HG03064 (cell line): ENCODE results near the gene SETX.
A peak's percentile ranks its signal among the peaks of the same experiment; 100 is the strongest.

Experiments used
- ATAC-seq: cut with Tn5 transposase; IDR thresholded peaks from one replicate; pipeline ENCODE4 v1.9.1; 2021; ENCODE audit warnings: low read depth; ENCODE audit not compliant: unreplicated experiment

The SETX gene

DNA sequence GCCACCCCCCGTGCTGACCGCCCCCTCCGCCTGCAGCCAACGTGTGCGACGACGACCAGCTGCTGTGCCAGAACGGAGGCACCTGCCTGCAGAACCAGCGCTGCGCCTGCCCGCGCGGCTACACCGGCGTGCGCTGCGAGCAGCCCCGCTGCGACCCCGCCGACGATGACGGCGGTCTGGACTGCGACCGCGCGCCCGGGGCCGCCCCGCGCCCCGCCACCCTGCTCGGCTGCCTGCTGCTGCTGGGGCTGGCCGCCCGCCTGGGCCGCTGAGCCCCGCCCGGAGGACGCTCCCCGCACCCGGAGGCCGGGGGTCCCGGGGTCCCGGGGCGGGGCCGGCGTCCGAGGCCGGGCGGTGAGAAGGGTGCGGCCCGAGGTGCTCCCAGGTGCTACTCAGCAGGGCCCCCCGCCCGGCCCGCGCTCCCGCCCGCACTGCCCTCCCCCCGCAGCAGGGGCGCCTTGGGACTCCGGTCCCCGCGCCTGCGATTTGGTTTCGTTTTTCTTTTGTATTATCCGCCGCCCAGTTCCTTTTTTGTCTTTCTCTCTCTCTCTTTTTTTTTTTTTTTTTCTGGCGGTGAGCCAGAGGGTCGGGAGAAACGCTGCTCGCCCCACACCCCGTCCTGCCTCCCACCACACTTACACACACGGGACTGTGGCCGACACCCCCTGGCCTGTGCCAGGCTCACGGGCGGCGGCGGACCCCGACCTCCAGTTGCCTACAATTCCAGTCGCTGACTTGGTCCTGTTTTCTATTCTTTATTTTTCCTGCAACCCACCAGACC, 112.8 kb downstream of the SETX start:
- ATAC-seq, result no peak

DNA sequence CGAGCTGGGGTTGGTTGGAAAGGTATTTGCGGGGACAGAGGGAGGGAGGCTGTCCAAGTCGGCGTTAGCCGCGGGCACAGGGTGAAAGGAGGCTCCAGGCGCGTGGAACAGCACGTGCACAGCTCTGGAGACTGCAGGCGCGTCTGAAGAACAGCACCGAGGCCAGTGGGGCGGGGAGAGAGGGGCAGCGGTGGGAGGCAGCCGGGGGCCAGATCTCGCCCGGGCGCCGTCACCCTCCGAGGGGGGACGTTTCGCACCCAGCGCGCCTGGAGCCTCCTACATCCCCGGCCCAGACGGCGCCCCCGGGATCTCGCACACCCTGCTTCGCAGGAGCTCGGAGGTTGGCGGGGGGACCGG, 113.3 kb downstream of the SETX start:
- peak; percentile 13 for ATAC-seq

- ATAC-seq, result peak; percentile 70
Measured at GRCh38 chr9:132240841-132241482, 113.8 kb downstream of the SETX start.

- no peak for ATAC-seq
Measured at GRCh38 chr9:132239999-132240840, 114.6 kb downstream of the SETX start.

DNA sequence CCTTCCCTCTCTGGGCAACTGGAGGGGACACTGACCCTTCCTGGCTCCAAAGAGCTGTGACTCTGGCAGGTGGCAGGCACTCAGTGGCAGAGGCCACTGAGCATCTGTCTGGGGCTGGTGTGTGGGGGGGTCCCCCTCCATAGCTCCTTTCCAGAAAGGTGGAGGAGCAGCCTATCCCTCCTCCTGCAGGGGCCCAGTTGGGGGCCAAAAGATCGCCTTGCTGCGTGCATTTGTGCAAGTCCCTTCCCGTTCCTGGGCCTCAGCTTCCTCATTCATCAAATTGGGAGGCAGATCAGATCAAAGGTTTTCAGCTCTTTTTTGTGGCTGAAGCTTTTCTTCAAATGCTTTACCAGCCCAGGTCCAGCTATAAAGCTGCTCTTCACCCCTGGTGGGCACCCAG, 115.3 kb downstream of the SETX start:
- no peak for ATAC-seq

- ATAC-seq, result no peak
Measured at GRCh38 chr9:132238992-132239391, 115.8 kb downstream of the SETX start.

GRCh38 chr9:132238026-132238972, 116.5 kb downstream of the SETX start:
- ATAC-seq, result no peak

DNA sequence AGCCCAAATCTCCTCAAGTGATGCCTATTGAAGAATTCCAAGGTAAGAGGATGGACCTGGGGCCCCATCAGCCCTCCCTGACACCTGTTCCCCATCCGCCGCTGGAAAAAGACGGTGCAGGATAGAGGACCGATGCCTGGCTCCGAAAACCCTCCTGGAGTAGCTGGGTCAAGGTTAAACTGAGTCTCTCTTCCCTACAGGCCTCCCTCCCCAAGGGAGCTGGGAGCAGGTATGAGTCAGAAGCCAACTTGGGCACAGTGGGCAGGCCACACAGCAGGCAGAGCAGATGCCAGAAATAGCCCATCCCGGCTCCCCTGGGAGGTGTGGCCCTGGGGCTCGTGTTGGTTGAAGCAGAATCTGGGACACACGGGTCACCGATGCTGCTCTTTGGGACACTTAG, 117.3 kb downstream of the SETX start:
- no peak for ATAC-seq

GRCh38 chr9:132236662-132237311, 118.0 kb downstream of the SETX start:
- ATAC-seq, result no peak

DNA sequence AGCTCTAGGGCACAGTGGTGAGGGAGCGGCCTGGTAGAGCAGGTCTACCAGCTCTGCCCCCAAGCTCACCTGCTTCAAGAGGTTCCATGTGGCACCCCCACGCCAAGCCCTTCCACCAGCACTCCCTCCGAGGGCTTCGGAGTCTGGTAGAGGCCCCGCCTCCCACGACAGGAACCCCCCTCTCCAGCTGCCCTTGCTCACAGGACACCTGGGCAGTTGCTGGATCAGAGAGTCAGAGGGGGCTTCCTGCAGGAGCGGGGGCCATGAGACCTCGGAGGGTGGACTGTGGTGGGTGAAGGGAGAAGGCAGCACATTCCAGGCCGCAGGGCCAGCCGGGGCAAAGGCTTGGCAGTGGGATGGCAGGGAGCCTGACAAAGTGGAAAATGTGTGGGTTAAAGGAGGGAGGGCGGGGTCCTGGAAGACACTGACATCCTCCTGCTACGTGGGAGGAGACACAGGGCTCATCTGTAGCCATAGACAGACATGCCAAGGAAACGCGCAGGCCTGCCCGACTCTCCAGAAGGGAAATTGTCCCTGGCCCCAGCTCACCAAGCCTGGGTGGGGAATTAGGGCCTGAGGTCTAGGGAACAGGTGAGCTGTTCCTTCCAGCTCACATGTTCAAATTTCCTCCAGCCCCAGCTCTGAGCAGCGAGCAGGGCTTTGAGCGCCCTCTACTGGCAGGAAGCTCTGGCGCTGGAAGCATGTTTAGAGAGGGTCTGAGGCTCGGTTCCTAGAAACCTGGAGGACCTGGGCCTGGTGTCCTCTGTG, 118.7 kb downstream of the SETX start:
- ATAC-seq, result no peak

- ATAC-seq, result no peak
Measured at GRCh38 chr9:132235125-132235524, 119.7 kb downstream of the SETX start.

DNA sequence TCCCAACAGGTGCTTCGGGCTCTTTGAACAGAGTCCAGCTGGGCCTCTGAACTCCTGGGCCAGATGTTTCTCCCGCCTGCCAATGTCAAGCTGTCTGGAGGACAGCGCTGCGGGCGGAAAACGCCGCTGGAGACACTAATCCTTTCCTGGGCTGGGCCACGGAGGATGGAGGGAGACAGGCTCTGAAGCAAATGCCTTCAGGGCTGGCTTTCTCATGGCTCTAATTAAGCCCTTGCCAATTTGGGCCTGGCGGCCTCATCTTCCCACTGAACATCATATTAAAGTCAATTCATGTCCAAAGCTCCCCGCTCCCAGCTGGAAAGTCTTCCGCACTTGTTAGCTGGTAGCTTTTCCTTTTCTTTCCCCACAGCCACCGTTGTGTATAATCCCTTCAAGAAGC, 120.3 kb downstream of the SETX start:
- no peak for ATAC-seq

DNA sequence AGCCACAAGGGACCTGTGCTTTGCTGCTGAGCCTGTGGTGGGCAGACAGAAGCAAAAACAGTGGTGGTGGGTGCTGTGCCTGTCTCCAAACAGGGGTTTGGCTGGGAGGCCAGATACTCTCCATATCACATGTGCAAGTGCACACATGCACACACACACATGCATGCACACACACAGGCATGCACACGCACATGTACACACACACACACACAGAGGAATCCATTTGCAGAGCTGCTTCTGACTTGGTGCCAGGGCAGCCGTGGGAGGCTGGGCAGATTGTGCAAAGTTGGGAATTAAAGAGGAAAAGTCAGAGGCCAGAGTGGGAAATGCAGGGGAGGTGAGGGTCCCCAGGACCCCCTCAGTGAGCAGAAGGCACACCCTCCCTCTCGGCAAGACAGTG, 121.6 kb downstream of the SETX start:
- no peak for ATAC-seq

DNA sequence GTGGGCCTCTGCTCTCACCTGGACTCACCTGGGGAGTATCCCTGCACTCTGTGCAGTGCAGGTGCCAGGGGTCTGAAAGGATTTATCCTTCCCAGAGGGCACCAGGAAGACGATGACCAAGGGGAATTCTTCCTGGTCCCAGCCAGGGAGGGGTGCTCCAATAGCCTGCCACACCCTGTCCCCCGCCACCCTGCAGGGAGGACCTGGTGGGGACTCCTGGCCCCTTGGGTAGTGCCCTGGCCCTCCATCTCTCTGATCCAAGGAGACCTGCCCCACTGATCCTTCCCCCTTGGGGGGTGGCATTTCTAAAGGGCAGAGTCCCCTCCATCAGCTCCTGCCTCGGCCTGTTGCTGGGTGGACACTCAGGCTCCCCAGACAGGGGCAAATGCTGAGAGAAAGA, 122.3 kb downstream of the SETX start:
- ATAC-seq, result no peak

- no peak for ATAC-seq
Measured at GRCh38 chr9:132231019-132231701, 123.6 kb downstream of the SETX start.

DNA sequence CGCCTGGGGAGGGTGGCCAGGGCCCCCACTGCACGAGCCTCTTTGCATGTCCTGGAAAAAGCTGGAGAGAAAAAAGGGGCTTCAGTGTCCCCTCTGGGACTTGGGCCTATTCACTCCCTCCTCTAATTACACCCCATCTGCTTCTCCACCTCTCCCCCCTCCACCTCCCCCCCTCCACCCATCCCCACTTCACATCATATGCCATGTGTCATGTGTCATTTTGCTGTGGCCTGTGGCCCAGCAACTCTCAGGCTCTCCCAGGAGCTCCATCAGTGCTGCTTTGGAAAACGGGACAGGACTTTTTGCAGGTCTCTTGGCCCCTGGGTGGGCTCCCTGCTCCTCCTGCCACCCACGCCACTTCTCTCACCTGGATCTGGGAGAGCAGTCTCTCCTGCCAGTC, 124.2 kb downstream of the SETX start:
- ATAC-seq, result no peak

GRCh38 chr9:132228062-132228461, 126.7 kb downstream of the SETX start:
- no peak for ATAC-seq

DNA sequence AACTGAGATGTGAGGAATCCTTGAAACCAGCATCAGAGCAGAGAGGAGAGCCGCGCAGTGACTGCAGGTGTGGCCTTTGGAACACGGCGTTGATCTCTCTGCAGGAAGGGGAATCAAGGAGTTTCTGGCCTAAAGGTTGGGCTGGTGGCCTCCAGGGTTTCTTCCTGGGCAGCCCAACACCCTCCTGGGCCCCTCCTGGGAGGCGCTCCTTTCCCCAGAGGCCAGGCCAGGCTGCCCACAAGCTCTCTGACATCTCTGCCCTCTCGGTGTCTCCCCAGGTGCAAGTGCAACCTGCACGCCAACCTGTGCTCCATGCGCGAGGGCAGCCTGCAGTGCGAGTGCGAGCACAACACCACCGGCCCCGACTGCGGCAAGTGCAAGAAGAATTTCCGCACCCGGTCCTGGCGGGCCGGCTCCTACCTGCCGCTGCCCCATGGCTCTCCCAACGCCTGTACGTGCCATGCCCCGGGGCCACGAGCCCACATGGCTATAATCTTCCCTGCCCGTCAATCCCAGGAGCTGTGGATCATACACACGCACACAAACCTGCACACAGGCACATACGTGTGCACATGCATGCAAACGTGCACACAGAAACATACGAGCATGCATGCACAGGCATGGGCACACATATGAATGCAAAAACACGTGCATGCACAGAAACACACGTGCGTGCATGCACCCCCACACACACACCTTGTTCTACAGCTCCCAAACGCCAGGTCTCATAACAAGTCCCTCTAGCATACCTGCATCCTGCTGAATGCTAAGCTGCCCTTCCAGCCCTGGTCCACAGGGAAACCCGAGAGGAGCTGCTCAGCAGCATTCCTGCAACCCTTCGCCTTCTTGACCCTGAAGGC, 128.0 kb downstream of the SETX start:
- ATAC-seq, result no peak
